Stimulated activated CD8-positive, alpha-beta memory T cell treated with anti-CD3 and anti-CD28 coated beads, Interleukin-7, amount 100 ng/mL, for 48 hours (primary cell): ENCODE measurements around the gene PGGHG.
A peak's percentile ranks its signal among the peaks of the same experiment; 100 is the strongest.

Experiments
- DNase-seq, 2 donors: peaks; one replicate each; pipeline ENCODE4 v3.0.0-alpha.2; 2020; ENCODE audit warnings: low read depth in 1 of 2; ENCODE audit errors: extremely low read depth in 1 of 2

PGGHG gene

DNA sequence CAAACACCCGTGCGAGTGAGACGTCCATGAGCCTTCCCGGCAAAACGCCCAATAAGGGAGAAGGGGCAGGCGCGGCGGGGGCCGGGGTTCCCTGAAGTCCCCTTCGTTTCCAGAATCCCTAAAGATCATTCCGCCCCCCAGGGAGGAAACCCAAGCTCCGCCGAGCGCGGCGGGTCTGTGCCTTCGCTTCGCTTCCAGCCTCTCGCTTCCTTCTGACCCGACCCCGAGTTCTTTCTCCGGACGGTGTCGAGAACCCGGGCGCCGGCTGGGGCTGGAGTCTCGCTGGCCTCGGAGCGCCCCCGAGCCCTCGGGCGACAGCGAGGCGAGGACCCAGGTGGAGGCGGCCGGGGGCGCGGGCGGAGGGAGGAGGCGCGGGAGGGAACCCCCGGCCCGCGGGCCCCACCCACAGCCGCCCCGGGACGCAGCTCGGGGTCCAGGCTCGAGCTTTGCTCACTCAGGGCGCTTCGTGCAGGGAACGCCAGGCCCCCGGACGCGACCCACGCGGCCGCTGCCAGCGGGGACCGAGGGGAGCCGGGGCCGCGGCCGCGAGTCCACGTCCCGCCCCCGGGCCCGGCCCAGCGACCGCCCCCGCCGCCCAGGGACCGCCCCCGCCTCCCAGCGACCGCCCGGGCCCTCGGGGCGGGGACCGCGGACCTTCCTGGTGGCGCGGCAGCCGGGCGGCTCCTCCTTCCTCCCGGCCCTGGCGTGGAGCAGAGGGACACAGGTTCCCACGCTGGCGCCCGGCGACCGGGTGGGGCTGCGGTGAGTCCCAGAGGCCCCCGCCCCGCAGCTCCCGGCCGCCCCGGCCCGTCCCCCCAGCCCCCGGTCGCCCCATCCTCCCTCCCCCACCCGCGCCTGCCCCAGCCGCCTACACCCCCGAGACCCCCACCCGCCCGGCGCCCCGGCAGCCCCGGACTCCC is at the start of gene PGGHG:
Gene PGGHG (plus strand): TSS at position 649 of the 920 bp plus-strand sequence. CDS start 691 bp downstream, outside the sequence.
- DNase-seq, result no peak

DNA sequence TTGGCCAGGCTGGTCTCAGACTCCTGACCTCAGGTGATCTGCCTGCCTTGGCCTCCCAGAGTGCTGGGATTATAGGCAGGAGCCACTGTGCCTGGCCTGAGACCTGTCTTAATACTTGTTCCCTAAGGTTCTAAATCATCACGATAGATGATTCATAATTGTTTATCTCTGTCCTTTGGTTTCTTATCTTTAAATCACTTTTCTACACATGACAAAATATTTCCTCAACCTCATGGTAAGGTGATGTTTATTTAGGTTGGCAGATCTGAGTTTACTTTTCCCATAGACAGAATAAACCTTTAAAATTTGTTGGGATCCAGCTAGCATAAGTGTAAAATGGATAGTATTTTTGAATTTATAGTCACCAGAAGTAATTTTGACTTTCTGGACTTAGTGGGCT is 48.6 kb upstream of the PGGHG start:
- DNase-seq, result no peak

DNA sequence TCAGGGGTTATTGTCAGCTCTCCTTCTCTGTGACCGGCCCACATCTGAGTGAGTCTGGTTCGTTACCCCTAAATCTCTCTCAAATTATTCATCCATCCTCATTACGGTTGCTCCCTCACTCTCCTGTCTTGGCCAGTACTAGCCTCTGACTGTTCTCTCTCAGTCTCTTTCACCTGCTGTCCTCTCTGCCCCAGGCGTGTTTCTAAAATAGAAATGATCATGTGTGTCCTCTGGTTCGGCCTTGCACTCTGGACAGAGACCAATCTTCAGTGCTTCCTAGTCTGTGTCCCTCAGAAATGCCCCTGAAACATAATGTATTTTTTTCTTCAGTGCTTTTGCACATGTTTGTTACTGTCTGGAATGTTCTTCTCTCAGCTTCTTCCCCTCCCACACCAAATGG is 47.3 kb upstream of the PGGHG start:
- no peak for DNase-seq

DNA sequence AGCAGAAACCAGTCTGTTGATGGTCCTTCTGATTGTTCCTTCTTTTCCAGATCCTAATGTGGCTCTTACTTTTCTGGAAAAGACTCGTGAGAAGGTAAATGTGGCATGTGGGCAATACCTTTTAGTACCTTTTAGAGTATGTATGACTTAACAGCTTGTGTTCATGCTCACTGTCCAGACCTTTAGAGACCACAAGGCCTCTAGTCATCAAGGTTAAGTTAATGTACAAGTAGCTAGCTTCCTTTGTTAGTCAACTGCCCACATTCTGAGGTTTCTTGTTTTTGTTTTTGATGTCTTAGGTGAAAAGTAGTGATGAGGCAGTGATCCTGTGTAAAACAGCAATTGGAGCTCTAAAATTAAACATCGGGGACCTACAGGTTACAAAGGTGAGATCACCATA is 44.5 kb upstream of the PGGHG start:
- DNase-seq, result no peak

DNA sequence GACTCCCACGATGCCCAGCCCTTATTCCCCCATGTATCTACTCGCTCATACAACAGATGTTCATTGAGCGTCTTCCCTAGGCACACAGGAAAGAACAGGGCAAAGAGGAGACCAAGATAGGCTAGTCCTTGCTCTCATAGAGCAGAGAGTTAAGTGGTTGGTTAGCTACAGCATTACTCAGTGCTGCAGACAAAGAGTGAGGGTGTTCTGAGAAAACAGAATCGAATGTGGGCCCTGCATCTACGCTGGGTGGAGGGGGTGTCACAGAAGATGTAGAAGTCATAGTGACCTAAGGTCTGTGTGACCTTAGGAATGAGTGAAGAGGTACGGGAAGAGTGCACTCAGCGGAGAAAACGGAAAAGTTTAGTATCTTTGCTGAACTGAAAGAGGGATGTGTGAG is 39.9 kb upstream of the PGGHG start:
- DNase-seq, result no peak

DNA sequence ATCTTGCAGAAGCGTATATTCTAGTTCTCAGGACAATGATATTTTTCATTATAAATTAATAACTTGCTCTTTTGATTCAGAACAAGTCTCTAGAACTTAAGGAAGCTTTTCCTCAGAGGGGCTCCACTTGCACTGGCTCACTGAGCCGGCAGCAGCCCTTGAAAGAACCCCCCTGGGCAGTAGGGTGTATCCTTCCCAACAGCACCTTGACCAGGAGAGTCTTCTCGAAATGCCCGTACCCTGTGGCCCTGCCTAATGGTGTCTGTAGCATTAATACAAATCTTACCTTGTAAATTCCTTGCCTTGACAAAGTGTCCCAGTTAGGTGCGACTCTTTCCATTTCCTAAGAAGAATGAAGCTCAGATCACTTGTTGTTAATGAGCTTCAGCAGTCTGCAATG is 38.7 kb upstream of the PGGHG start:
- DNase-seq, result no peak

DNA sequence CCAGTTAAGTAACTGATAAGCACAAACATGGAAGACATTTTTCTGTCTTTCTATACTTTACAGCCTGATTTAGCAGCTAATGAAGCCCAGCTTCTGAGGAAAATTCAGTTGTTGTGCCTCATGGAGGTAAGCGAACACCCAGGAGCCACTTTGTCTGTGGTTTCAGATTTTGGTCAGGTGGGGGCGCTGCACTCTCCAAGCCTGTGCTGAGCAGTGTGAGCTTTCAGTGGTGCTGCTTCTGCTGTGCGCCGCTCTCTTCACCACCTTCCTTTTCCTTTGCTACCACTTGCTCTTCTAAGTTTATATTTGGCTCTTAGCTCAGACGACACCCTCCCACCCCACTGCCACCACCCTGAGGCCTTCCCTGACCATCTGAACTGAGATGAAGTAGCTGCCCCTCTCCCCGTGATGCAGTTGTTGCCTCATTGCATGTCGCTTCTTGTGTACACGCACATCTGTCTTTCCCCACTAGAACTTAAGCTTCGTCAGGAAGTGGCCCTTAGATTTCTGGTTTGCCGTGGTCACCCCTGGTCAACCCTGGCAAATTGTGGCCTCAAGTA is 38.1 kb upstream of the PGGHG start:
- peak in 1 of 2 donors; percentile 63 for DNase-seq

DNA sequence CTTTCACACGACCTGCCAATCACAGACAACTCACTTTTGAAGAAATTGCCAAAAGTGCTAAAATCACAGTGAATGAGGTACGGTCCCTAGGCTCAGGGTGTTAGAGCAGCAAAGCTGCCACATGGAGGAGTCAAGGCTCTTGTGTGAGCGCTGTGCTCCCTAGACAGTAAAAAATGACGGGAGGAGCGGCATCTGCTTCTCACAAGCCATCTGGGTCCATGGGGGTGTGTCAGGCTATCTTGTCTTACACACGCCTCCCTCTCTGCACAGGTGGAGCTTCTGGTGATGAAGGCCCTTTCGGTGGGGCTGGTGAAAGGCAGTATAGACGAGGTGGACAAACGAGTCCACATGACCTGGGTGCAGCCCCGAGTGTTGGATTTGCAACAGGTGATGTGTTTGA is 37.4 kb upstream of the PGGHG start:
- no peak for DNase-seq

DNA sequence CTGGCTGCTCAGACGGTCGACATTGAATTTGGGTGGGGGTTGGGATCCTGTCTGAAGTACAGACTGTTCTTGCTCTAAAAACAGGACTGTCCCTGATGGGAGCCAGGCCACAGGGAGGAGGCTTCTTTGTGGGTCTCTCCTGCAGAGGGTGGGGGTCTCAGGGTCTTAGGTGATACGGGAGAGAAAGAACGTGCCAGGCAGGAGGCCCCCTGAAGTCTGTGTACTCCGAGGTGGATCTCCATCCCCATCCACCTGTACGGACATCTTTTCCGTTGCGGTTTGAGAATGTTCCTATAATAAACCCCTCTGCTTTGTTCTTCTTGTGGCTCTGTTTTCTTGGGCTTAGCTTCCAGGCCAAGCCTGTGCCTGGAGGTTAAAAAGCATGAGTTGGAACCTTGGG is 36.3 kb upstream of the PGGHG start:
- no peak for DNase-seq

DNA sequence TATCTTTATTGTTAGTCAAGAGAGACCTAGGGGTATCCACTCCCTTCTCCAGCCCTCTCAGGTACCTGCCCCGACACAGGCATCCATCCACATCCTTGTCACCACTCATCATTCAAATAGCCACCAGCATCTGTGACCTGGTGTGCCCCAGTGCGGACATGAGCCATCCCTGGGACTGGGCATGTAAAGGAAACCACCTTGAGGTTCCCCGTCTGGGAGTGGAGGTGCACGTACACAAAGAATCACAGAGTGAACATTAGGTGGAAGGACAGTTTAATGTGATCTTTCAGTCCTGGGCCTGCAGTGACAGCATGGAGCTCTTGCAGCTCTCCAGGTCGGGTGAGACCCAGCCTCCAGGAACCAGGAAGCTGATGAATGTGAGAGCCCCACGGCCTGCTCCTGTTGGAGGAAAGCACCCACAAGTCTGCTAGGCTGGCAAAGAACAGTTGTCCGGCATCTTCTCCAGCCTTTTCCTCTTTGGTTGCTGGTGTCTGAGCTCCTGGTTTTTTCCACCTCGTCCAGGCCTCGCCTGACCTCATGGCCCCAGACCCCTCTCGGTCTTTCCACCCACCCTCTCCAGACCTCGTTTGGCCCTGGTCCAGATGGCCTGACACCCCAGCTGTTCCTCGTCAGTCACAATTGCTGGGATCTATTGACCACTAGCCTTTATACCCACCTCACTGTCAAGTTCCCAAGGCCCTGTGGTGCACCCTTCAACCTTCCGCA is 35.6 kb upstream of the PGGHG start:
- DNase-seq, result no peak

DNA sequence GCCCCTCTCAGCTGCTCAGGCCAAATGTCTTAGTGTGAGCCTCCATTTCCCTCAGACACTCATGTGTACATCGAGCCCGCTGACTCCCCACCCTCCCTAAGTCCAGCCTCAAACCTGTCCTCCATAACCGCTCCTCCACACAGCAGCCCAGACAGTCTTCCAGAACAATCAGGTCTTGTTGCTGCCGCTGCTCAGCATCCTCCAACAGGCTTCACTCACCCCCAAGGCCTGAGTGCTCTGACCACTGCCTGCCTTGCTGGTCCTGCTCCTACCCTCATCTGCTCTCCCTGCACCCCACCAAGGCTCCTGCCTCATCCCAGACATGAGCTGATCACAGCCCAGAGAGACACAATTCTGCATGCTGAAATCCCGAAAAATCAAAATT is 35.0 kb upstream of the PGGHG start:
- no peak for DNase-seq

DNA sequence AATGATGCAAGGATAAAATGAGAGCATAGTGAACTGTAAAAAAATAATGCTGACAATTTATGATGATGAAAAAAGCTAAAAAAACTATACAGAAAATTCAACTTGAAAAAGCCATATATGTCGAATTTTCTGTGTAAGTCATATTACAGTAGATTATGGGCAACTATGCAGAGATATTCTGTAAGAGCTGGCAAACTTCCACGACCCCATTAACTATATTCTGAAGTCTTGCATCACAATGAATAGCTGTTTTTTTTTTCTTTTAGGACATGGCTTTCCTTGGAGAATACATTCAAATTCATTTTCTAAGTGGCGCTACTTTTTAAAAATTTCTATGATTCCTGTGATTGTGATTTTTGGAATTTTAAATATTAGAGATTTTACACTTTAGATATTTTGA is 33.8 kb upstream of the PGGHG start:
- DNase-seq, result no peak

DNA sequence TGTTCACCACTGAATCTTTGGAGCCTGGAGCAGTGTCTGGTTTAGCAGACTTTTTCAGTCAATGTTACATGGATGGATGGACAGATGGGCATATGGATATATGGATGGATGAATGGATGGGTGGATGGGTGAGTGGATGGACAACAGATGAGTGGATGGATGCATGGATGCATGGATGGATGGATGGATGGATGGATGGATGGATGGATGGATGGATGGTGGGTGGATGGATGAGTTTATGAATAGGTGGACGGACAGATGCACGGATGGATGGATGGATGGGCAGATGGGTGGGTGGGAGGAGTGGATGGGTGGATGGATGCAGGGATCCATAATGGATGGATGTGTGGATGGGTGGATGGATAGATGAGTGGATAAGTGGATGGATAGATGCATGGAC is 33.1 kb upstream of the PGGHG start:
- DNase-seq, result no peak

DNA sequence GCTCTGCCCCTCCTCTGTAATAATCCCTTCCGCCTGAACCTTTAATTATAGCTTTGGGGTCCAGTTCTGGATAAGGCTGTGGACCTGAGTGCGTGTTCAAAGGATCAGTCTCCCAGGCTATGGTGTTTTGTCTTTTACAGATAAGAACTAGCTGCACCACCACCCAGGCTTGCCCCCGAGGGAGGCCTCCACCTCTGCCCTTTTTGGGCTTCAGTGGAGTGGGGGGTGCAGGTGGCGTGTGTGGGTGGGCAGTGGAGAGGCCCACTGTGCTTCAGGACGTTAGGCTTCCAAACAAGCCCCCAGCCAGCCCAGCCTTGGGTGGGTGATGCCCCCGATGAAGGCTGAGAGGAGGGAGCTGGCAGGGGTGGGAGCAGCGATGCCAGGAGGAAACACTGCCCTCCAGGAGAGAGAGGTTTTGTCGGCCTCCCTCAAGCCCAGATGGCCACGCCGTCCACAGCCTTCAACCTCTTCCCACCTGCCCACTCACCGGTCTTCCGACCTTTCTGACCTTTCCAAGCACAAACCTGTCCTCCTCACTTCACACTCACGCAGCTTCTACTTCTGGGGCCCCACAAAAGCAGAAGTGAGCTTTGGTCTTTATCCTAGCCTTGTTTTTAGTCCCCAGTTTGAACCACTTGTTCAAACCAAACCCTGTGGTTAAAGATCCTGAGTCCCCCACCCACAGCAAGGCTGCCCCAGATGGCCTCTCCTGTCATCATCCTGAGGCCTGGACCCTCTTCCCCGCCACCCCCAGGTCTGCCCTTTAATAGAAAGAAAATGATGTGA is 31.8 kb upstream of the PGGHG start:
- no peak for DNase-seq

DNA sequence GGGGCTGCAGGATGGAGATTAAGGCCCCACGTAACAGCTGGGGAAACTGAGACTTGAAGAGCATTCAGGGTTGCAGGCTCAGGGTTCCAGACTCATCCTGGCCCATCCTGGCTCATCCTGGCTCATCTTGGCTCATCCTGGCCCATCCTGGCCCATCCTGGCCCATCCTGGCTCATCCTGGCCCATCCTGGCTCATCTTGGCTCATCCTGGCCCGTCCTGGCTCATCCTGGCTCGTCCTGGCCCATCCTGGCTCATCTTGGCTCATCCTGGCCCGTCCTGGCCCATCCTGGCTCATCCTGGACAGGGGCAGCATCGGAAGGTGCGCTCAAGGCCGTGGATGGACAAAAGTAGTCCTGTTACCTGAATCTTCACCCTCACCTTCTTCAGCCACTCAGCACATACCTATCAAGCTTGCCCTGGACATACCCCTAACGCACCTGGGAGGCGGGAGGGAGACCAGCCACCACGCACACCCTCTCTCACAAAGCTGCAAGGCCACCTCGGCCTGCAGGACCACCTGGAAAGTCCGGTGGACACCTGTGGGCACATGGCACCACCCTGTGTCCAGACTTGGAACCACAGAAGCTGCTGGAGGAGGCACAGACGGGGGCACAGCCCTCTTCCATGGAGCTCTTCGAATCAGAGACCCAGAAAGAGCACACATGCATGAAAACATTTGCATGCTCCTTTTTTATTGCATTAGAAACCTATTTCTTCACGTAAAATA is 31.0 kb upstream of the PGGHG start:
- DNase-seq, result no peak

DNA sequence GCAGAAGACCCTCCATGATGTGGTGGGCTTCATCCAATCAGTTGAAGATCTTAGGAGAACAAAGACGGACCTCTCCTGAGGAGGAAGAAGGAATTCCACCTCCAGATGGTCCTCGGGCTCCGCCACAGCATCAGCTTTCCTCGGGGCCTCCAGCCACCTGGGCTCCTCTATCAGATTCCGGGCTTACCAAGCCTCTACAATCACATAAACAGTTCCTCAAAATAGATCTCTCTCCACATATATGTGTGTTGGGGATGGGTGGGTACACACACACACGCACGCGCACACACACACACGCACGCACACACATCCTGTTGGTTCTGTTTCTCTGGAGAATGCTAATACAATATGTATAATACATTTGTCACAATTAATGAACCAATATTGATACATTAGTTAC is 29.5 kb upstream of the PGGHG start:
- no peak for DNase-seq

DNA sequence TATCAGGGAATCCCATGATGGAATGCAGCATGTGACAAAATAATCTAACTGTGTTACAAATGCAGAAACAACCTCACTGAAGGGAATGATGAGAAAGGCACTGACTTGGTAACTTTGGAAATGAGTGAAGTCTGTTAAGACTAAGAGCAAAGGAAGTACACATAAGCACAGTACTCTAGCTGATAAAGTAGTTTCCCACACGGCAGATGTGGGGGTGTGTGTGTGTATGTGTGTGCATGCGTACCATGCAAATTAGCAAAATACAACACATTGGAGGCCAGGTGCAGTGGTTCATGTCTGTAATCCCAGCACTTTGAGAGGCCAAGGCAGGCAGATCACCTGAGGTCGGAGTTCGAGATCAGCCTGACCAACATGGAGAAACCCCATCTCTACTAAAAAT is 27.3 kb upstream of the PGGHG start:
- DNase-seq, result no peak

DNA sequence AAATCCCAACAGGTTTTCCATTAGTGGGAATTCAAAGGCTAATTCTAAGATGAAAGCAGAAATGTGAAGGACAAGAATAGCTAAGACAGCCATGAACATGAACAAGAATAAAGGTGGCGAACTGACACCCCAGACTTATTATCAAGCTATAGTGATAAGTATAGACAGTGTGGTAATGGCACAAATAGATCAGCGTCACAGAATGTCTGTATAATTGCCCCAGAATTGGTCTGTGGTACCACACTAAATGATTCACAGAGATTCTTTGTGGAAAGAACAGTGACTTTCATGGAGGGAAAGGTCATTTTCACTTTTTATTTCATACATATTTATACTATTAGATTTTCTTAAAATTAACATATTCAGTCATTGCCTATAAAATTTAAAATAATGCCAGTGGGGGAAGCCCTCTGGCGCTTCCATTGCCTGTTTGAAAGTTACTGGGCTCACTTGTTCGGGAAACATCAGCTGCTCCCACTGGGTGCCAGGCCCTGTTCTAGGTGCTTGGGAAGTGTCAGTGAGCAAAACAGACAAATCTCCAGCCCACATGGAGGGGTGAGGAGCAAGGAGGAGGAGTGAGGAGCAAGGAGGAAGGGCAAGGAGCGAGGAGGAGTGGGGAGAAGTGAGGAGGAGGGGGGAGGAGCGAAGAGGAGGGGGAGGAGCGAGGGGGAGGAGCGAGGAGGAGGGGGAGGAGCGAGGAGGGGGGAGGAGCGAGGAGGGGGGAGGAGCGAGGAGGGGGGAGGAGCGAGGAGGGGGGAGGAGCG is 22.1 kb upstream of the PGGHG start:
- DNase-seq, result no peak

DNA sequence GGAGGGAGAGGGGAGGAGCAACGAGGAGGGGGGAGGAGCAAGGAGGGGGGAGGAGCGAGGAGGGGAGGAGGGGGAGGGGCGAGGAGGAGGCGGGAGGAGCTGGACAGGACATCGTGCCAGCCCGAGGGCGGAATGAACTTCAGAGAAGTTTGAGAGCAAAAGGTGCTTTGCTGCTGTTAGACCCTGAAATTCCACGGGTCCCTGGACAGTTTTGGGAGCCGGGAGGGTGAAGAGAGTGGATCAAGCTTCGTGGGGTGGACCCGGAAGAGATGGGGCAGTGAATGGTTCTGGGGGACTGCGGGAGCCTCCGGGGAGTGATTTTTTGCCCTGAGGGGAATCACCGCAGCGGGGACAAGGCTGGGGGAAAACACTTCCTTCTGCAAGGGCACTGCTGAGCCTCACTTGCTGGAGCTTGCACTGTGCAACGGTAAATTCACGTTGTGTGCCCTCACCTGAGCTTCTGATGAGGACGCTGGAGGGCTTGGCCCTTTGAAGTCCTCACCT is 21.4 kb upstream of the PGGHG start:
- DNase-seq, result no peak
